Activated gamma-delta T cell treated with anti-CD3 and anti-CD28 coated beads, Interleukin-2, amount 50 U/mL, for 16 hours (primary cell): ENCODE results near the gene AQP6.

Experiments used
- DNase-seq: peaks from one replicate; pipeline ENCODE4 v3.0.0-alpha.2; 2020; ENCODE audit warnings: low read depth

Gene AQP6

DNA sequence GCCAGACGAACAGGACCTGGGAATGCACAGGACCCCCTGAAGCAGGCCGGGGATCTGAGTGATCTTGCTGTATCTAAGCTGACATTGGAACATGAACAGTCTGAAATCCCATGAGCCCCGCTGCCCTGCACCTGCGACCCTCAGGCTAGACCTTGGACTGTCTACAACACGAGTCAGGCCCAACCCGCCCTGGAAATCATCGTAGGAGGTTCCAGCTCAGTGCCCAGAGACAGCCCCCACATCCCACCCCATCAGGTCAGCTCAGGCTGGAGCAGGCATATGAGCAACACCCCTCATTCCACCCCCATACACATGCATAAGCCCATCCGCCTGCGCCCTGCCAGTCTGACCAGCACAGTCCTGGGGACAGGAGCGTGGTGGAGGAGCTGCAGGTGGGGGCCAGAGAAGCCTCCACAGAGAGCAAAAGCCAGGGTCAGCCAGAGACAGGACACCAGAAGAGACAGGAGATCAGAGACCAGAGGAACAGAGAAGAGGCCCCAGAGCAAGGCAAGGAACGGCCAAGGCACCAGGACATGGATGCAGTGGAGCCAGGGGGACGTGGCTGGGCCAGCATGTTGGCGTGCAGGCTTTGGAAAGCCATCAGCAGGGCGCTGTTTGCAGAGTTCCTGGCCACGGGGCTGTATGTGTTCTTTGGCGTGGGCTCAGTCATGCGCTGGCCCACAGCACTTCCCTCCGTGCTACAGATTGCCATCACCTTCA lies at the start of gene AQP6:
Gene AQP6 (plus strand): TSS at position 307 of the 720 bp plus-strand sequence. CDS start 227 bp downstream, at position 534.
- no peak for DNase-seq

DNA sequence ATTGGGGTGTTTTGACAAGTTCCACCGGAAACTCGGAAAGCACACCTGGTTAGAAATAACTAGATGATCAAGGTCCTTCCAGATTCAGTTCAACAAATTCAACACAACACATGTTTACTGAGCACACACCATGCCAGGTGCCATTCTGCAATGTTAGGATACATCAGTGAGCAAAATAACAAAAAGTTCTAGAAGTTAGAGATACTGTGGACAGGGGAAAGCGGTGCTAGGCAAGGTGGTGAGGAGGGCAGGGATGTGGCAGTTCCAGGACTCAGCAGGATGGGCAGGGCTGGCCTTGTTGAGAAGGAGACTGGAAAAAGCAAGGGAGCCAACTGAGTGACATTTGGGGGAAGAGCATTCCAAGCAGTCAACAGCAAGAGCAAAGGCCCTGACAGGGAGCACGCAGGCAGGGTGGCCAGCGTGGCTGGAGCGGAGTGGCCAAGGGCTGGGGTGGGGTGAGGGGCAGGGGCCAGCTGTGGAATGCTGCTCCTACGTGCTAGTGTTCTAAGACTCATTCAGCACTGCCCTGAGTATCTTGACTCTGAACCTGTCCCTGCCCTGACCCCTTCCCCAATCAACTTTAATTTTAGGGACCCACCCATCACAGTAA lies 49.6 kb upstream of the AQP6 start:
- no peak for DNase-seq

- no peak for DNase-seq
Observed at GRCh38 chr12:49923880-49924556, 48.7 kb upstream of the AQP6 start.

DNA sequence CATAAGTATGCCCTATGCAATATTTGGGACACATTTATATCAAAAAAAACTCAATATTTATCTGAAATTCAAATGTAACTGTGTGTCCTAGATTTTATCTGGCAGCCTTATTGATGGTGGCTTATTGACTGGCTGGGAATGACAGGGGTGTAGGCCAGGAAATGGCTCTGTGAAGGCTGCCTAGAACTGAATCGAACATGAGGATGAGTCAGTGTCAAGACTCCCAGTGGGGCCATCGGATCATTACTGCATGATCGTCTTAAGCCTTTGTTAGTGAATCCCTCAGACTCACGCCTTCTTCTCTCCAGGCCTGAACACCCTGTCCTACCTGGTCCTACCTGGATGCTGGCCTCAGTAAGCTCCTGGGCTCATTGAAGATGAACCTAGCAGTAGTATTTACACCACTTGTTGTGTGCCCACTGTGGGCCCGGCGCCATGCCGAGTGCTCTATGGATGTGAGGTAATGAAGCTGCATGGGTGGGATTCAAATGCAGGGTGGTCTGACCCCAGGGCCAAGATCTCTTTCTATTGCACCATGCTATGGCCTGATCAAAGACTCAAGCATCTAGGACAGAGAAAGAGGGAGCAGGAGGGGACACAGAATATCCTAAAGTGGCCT lies 48.0 kb upstream of the AQP6 start:
- no peak for DNase-seq

DNA sequence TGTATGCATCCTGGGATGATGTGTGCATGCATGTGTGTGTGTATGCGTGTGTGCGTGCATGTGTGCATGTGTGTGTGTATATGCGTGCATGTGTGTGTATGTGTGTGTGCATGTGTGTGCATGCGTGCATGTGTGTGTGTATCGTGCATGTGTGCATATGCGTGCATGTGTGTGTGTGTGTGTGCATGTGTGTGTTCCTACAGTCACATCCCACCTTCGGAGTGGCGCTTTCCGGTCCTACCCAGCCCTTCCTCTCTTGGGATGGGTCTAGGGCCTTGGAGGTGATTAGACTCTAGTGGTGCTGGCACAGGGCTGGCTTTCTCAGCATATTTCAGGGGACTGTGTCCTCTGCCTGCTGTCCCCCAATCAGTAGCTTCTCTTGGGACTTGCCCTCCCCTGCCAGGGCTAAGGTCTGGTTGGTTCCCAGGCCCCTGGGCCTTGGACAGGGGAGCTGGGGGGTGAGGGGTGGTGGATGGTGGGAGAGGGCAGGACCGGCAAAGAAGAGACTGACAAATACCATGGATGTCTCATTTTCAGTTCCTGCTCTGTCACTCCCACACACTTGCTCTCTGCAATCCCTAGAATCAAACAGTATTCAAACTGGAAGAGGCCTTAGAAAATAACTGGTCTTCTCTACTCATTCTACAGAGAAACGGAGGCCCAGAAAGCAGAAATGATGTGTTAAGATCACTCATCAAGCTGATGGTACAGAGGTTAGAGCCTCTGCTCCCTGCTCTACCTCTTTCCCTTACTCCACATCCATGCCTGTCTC lies 47.1 kb upstream of the AQP6 start:
- DNase-seq, result no peak

- DNase-seq, result no peak
Observed at GRCh38 chr12:49928471-49928870, 44.3 kb upstream of the AQP6 start.

- no peak for DNase-seq
Observed at GRCh38 chr12:49929581-49929980, 43.2 kb upstream of the AQP6 start.

DNA sequence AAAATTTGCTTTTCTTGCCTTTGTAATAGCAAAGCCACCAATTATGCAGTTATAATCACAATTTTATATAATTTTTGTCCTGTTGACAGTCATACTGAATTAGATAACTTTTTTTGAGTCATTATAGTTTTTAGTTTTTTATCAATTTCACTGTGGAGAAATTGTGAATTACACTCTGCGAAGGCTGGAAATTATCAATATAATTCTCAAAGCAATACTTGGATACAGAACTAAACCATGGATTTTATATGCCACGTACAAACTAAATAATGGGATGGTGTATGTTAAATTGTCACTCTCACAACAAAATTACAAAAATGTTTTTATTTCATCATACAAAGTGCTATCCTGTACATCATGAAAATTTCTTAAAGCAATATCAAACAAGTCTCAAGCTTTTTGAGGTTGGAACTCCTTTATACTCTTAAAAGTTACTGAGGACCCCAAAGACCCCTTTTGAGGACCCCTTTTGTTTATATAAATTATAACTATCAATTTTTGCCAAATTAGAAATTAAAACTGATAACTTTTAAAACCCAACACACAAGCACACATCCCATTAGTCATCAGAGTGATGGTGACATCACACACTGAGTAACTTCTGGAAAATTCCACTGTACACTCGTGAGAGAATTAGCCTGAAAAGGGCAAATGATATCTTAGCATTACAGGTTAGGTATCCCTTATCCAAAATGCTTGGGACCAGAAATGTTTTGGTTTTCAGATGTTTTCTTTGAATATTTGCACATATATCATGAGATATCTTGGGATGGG lies 42.0 kb upstream of the AQP6 start:
- no peak for DNase-seq

GRCh38 chr12:49932023-49932422 lies 40.7 kb upstream of the AQP6 start:
- DNase-seq, result no peak

GRCh38 chr12:49932533-49933130 lies 40.1 kb upstream of the AQP6 start:
- no peak for DNase-seq

- DNase-seq, result no peak
Observed at GRCh38 chr12:49933796-49934195, 39.0 kb upstream of the AQP6 start.

DNA sequence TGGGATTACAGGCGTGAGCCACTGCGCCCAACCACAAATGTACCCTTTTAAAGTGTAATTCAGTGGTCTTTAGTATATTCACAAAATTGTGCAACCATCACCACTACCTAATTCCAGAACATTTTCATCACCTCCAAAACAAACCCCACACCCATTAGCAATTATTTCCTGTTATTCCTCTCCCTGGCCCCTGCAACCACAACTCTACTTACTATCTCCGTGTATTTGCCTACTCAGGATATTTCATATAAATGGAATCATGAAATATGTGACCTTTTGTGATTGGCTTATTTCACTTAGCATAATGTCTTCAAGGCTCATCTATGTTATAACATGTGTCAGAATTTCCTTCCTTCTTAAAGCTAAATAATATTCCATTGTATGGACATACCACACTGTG lies 38.2 kb upstream of the AQP6 start:
- no peak for DNase-seq

DNA sequence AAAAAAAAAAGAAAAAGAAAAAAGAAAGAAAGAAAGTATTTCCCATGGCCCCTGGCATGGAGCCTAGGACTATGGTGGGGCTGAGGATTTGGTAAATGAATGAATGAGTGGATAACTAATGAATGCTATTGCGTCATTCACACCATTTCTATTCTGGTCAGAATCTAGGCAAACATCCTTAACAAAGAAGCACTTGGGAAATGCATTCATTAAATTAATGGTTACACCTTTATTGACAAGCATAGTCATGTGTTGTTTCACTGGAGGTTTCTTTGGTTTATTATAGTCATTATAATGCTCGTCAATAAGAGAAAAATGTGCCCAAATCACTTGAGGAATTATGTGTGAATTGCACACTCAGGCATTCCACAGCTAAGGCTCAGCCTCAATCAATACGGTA lies 35.8 kb upstream of the AQP6 start:
- DNase-seq, result no peak

- no peak for DNase-seq
Observed at GRCh38 chr12:49937639-49938300, 35.0 kb upstream of the AQP6 start.

DNA sequence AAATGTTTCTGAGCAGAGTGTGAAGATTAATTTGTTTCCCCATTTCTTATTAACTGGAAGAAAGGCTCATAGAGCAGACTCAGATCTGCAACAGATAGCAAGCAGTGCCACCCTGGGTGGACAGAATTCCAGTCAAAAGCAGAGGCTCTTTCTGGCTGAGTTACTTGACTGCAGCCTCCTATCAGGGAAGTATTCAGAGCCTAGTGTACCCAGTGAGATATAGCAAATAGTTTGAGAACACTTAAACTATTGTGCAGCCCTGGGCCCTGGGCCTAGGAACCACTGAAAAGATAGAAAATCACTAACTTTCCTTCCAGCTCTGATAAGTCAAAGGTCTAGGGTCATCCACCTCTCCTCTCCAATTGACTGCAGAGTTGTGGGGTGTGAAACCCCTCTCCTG lies 33.4 kb upstream of the AQP6 start:
- no peak for DNase-seq

DNA sequence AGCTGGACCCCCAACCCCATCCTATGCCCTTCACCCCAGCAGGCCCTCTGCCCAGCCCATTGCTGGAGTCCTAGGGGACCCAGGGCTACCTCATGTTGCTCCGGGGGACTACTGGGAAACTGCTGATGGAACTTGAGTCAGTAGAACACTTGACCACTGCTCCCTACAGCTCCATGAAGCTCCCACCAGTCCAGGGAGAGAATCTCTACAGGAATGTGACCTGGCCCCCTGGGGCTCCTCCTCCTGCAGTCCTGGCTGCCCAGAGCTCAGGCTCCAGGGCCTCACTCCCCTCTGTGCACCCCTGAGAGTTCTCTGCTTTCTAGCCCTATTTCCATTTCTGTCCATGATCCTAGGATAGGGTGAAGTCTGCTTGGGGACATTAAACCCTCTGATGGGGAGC lies 33.0 kb upstream of the AQP6 start:
- DNase-seq, result no peak

DNA sequence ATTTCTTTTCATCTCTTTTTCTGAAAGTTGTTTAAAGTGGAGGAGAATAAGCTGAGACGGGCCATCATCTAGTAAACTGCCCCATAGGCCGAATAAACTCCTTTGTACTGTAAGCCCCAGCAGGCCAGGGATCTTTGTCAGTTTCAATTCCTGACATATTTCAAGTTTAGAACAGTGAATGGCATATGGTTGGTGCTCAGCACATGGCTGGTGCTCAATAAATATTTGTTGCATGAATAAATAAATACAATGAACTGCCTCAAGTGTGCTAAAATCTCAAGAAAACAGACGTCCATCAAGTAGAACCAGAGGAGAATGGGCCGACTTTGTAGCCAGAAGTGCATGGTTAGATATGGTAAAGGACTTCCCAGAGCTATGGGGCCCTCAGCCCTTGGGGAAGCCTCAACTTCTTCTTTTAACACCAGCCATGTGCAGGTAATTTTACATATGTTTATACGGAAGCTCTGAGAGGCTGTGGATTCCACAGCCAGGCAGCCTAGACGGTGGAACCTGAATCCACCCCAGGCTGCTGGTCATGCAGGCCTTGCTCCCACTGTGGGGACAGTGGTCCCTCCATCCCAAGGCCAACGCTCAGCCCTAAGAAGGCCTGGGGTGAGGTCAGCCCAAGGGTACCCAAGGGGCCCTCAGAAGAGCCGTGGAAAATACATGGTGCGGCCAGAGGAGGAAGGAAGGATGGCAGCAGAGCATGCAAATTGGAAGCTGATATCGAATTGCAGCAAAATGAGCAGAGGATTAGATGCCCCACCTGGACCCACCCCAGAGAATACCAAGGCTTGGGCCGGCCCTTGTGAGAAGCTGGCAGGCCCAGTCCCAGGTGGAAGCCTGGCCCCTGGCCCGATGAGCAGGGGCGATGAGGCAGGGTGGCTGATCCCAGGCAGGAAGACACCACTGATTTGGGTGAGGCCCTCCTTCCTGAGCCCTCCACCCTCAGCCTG lies 30.9 kb upstream of the AQP6 start:
- DNase-seq, result no peak

DNA sequence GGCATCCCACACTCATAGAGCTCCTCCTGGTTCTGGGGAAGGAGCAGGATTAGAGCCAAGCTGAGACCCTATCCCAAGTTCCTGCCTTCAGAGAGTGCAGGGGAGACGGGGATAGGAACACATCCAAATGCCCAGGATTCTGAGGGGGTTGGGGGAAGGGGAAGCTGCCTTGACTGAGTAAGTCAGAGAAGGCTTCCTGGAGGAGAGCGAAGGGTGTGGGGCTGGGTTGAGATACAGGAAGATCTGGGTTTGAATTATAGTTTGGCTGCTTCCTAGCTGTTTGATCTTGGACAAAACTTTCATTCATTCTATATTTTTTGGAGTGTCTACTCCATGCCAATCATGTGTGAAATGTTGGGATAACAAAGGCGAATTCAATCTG lies 30.2 kb upstream of the AQP6 start:
- no peak for DNase-seq

DNA sequence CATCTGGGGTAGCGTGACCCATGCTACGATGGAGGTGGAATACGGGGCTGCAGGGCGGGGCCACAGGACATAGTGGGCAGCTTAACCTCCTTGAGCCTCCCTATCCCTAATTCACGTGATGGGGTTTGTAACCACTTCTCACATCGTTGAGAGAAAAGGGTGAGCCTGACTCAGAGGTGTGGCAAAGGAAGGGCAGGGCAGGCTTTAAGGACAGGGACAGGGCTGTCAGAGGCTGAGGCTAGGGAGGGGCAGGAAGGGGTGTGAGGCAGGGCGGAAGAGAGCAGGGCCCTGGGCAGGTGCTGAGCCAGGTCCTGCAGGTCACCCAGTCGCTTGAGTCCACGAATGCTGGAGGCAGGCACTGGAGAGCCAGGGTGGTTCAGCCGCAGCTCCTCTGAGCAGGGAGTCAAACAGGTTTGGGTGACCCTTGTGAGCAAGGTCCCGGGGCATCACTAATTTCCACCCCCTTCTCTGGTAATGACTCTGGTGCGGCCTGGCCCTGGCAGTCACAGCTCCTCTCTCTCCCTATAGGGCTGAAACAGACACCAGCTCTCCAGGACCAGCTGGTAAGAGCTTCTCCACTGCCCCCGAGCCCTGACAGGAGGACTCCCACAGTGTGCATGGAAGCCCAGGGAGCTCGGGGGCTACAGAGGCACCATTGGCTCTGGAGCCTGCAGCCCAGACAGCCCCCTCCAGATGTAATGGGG lies 29.7 kb upstream of the AQP6 start:
- no peak for DNase-seq
